ENCODE data around the gene CYP46A1.

The CYP46A1 gene

DNA sequence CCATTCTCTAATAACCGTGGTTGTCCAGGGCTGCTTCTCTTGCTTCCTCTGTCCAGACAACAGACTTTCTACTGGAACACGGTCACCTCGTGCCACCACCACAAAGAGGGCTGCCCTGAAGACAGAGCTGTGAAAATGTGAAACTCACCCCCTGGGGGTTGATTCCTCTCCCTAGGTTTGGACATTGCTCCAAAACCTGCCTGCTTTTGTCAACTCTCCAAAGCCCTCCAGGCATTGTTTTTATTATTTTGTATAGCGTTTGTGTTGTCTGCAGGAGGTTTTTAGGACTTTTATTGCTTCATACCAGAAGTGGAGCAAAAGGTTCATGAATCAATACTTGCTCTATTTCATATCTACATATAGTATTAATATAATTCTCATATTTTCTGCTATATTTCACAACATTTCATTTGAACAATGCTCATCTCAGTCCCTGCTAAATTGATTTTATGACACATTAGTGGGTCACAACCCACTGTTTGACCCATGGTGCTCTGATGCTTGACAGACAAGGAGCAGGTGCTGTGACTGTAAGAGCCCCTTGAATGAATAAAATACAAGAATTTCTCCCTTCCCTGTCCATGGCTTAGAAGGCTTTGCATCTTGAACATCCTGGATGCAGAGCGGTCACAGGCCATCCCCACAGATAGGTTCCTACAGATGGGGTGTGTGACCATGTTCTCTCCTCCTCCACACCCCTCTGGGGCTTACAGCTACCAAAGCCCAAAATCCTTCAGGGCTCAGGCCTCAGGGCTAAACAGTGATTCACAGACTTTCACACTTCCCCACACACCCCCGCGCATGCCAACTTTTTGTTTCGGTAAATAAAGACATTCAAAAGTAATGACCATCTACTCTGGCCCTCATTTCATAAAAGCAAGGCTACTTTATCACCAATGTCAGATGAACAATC lies 88.5 kb downstream of the CYP46A1 start:
- peaks cover 12% of the 10 kb centered on the region for H3K27me3 Mint-ChIP-seq
- DNase-seq (ENCODE audit: low spot score in 2 of 2) (no peak), ATAC-seq (ENCODE audit: low read depth) (no peak)
- H3K4me3 Mint-ChIP-seq, result no peak overlapping the region
- H3K4me1 Mint-ChIP-seq, result no peaks in the 10 kb centered on the region
- H3K9me3 Mint-ChIP-seq, result peaks cover 7% of the 10 kb centered on the region
- peaks cover 2% of the 10 kb centered on the region for H3K36me3 Mint-ChIP-seq
- no peak overlapping the region for H3K27ac Mint-ChIP-seq

DNA sequence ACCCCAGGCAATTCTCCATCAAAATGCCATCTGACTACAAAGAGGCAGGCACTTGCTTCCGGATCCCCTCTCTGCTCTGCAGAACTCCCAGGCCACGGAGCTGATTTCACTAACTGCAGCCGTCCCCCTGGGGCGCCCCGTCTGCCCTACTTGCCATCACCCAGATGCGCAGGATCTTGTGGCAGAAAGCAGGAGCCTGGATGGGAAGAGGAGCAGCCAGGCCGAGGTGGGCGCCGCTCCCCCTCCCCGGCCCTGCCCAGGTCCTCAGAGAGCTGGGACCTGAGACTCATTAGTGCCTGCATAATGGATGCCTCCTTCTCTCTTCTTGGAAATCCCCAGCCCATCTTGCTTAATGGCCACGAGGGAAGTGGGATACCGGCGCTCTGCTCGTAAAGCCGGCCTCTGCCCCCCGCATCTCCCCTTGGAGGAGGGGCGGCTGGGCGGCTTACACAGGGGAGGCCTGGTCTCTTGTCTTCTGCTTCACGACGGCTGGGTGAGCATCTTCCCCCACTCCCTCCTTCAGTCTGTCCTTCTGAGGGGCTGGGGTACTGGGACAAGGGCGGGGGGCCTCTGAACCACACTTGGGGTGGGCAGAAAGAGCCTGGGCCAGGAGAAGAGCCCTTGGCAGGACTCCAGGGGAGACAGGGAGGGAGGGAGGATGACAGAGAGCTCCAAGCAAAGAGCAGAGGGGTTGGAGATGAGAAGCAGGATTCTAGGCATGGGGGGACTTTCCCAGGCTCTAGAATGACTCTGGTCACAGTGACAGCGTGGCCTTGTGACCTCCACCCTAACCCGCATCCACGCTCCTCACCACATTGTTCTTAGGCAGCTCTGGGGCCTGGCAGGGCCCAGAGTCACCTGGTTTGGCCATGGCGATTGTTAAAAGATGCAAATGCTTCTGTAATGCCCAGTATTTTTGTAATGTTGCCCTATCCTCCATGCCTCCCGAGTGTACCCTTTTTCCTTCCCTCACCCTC lies 89.7 kb downstream of the CYP46A1 start:
- DNase-seq (ENCODE audit: low spot score in 2 of 2) (no peak), ATAC-seq (ENCODE audit: low read depth) (no peak)
- H3K27me3 Mint-ChIP-seq, result peaks cover 9% of the 10 kb centered on the region
- H3K4me1 Mint-ChIP-seq, result no peaks in the 10 kb centered on the region
- H3K36me3 Mint-ChIP-seq, result peaks cover 2% of the 10 kb centered on the region
- H3K27ac Mint-ChIP-seq, result no peak overlapping the region
- peaks cover 12% of the 10 kb centered on the region for H3K9me3 Mint-ChIP-seq
- no peak overlapping the region for H3K4me3 Mint-ChIP-seq

GRCh38 chr14:99774556-99775307 lies 90.6 kb downstream of the CYP46A1 start:
- peaks cover 20% of the 10 kb centered on the region for H3K9me3 Mint-ChIP-seq
- ATAC-seq (ENCODE audit: low read depth) (no peak), DNase-seq (ENCODE audit: low spot score in 2 of 2) (no peak)
- peaks cover 5% of the 10 kb centered on the region for H3K36me3 Mint-ChIP-seq
- no peak overlapping the region for H3K27ac Mint-ChIP-seq
- H3K27me3 Mint-ChIP-seq, result peaks cover 12% of the 10 kb centered on the region
- H3K4me3 Mint-ChIP-seq, result no peak overlapping the region
- H3K4me1 Mint-ChIP-seq, result no peaks in the 10 kb centered on the region

- H3K9me3 Mint-ChIP-seq, result peaks cover 17% of the 10 kb centered on the region
- H3K27ac Mint-ChIP-seq, result no peak overlapping the region
- DNase-seq (ENCODE audit: low spot score in 2 of 2) (no peak), ATAC-seq (ENCODE audit: low read depth) (no peak)
- H3K4me3 Mint-ChIP-seq, result no peak overlapping the region
- peaks cover 12% of the 10 kb centered on the region for H3K27me3 Mint-ChIP-seq
- H3K36me3 Mint-ChIP-seq, result peaks cover 5% of the 10 kb centered on the region
- no peaks in the 10 kb centered on the region for H3K4me1 Mint-ChIP-seq
These were observed 91.3 kb downstream of the CYP46A1 start for GRCh38 chr14:99775351-99775750.
